ENCODE results near the gene ADAMTSL1. TPM values are rescaled to one million over a fixed set of nuclear protein-coding genes. Genes with fewer than 3 reads are reported as not detected.

ADAMTSL1 gene
- total RNA-seq, 1 donor from 2014 or later = not detected

- Mint-ChIP-seq H3K4me3 (no peak overlapping the region), H3K36me3 (ENCODE audit: low read depth) (no peaks in the 10 kb centered on the region), H3K27ac (no peak overlapping the region), H3K4me1 (ENCODE audit: low read depth) (no peaks in the 10 kb centered on the region), H3K9me3 (no peaks in the 10 kb centered on the region), H3K27me3 (ENCODE audit: insufficient read depth) (peaks cover 2% of the 10 kb centered on the region)
- DNase-seq (ENCODE audit: low spot score) = no peak
- intact Hi-C loops (cut with micrococcal nuclease) = no loop called here
These were observed 81.3 kb downstream of the ADAMTSL1 start for GRCh38 chr9:18555105-18555883.

- Mint-ChIP-seq H3K27ac (no peak overlapping the region), H3K27me3 (ENCODE audit: insufficient read depth) (no peaks in the 10 kb centered on the region), H3K36me3 (ENCODE audit: low read depth) (no peaks in the 10 kb centered on the region), H3K4me1 (ENCODE audit: low read depth) (no peaks in the 10 kb centered on the region), H3K9me3 (peaks cover 5% of the 10 kb centered on the region), H3K4me3 (no peak overlapping the region)
- DNase-seq (ENCODE audit: low spot score) = no peak
- intact Hi-C loops (cut with micrococcal nuclease) = no loop called here
These were observed 90.3 kb downstream of the ADAMTSL1 start for GRCh38 chr9:18564018-18564880.

GRCh38 chr9:18566121-18566520, 92.2 kb downstream of the ADAMTSL1 start:
- Mint-ChIP-seq H3K4me3 (no peak overlapping the region), H3K4me1 (ENCODE audit: low read depth) (no peaks in the 10 kb centered on the region), H3K36me3 (ENCODE audit: low read depth) (no peaks in the 10 kb centered on the region), H3K27ac (no peak overlapping the region), H3K9me3 (peaks cover 2% of the 10 kb centered on the region), H3K27me3 (ENCODE audit: insufficient read depth) (no peaks in the 10 kb centered on the region)
- intact Hi-C loops (cut with micrococcal nuclease) = no loop called here
- DNase-seq (ENCODE audit: low spot score) = no peak

- Mint-ChIP-seq H3K36me3 (ENCODE audit: low read depth) (no peaks in the 10 kb centered on the region), H3K9me3 (no peaks in the 10 kb centered on the region), H3K4me3 (no peak overlapping the region), H3K27ac (no peak overlapping the region), H3K4me1 (ENCODE audit: low read depth) (no peaks in the 10 kb centered on the region), H3K27me3 (ENCODE audit: insufficient read depth) (no peaks in the 10 kb centered on the region)
- intact Hi-C loops (cut with micrococcal nuclease) = no loop called here
- no peak for DNase-seq (ENCODE audit: low spot score)
These were observed 95.0 kb downstream of the ADAMTSL1 start for GRCh38 chr9:18568973-18569372.

- Mint-ChIP-seq H3K36me3 (ENCODE audit: low read depth) (no peaks in the 10 kb centered on the region), H3K27ac (no peak overlapping the region), H3K9me3 (no peaks in the 10 kb centered on the region), H3K4me1 (ENCODE audit: low read depth) (no peaks in the 10 kb centered on the region), H3K4me3 (no peak overlapping the region), H3K27me3 (ENCODE audit: insufficient read depth) (no peaks in the 10 kb centered on the region)
- intact Hi-C loops (cut with micrococcal nuclease) = no loop called here
- DNase-seq (ENCODE audit: low spot score) = no peak
These were observed 96.1 kb downstream of the ADAMTSL1 start for GRCh38 chr9:18569941-18570630.

GRCh38 chr9:18573021-18573556, 99.1 kb downstream of the ADAMTSL1 start:
- no peak for DNase-seq (ENCODE audit: low spot score)
- Mint-ChIP-seq H3K36me3 (ENCODE audit: low read depth) (no peaks in the 10 kb centered on the region), H3K4me3 (no peak overlapping the region), H3K9me3 (no peaks in the 10 kb centered on the region), H3K4me1 (ENCODE audit: low read depth) (no peaks in the 10 kb centered on the region), H3K27ac (no peak overlapping the region), H3K27me3 (ENCODE audit: insufficient read depth) (no peaks in the 10 kb centered on the region)
- intact Hi-C loops (cut with micrococcal nuclease) = no loop called here

GRCh38 chr9:18575686-18576085, 101.7 kb downstream of the ADAMTSL1 start:
- Mint-ChIP-seq H3K27me3 (ENCODE audit: insufficient read depth) (no peaks in the 10 kb centered on the region), H3K4me3 (no peak overlapping the region), H3K27ac (no peak overlapping the region), H3K36me3 (ENCODE audit: low read depth) (no peaks in the 10 kb centered on the region), H3K9me3 (no peaks in the 10 kb centered on the region), H3K4me1 (ENCODE audit: low read depth) (no peaks in the 10 kb centered on the region)
- DNase-seq (ENCODE audit: low spot score) = no peak
- intact Hi-C loops (cut with micrococcal nuclease) = no loop called here

GRCh38 chr9:18579536-18579935, 105.6 kb downstream of the ADAMTSL1 start:
- H3K36me3 Mint-ChIP-seq (ENCODE audit: low read depth) = no peaks in the 10 kb centered on the region
- DNase-seq (ENCODE audit: low spot score) = no peak
- H3K27me3 Mint-ChIP-seq (ENCODE audit: insufficient read depth) = no peaks in the 10 kb centered on the region
- intact Hi-C loops (cut with micrococcal nuclease) = no loop called here
- H3K4me3 Mint-ChIP-seq = no peak overlapping the region
- no peaks in the 10 kb centered on the region for H3K4me1 Mint-ChIP-seq (ENCODE audit: low read depth)
- H3K9me3 Mint-ChIP-seq = no peaks in the 10 kb centered on the region
- H3K27ac Mint-ChIP-seq = no peak overlapping the region

GRCh38 chr9:18580151-18580550, 106.2 kb downstream of the ADAMTSL1 start:
- Mint-ChIP-seq H3K4me1 (ENCODE audit: low read depth) (no peaks in the 10 kb centered on the region), H3K27me3 (ENCODE audit: insufficient read depth) (no peaks in the 10 kb centered on the region), H3K4me3 (no peak overlapping the region), H3K36me3 (ENCODE audit: low read depth) (no peaks in the 10 kb centered on the region), H3K27ac (no peak overlapping the region), H3K9me3 (no peaks in the 10 kb centered on the region)
- intact Hi-C loops (cut with micrococcal nuclease) = no loop called here
- DNase-seq (ENCODE audit: low spot score) = no peak

- intact Hi-C loops (cut with micrococcal nuclease) = no loop called here
- H3K4me3 Mint-ChIP-seq = no peak overlapping the region
- H3K4me1 Mint-ChIP-seq (ENCODE audit: low read depth) = no peaks in the 10 kb centered on the region
- peaks cover 7% of the 10 kb centered on the region for H3K9me3 Mint-ChIP-seq
- no peaks in the 10 kb centered on the region for H3K27me3 Mint-ChIP-seq (ENCODE audit: insufficient read depth)
- no peaks in the 10 kb centered on the region for H3K36me3 Mint-ChIP-seq (ENCODE audit: low read depth)
- no peak for DNase-seq (ENCODE audit: low spot score)
- H3K27ac Mint-ChIP-seq = no peak overlapping the region
These were observed 112.0 kb downstream of the ADAMTSL1 start for GRCh38 chr9:18585996-18586395.

- H3K4me1 Mint-ChIP-seq (ENCODE audit: low read depth) = no peaks in the 10 kb centered on the region
- H3K27me3 Mint-ChIP-seq (ENCODE audit: insufficient read depth) = no peaks in the 10 kb centered on the region
- no peak for DNase-seq (ENCODE audit: low spot score)
- H3K4me3 Mint-ChIP-seq = no peak overlapping the region
- H3K9me3 Mint-ChIP-seq = peaks cover 7% of the 10 kb centered on the region
- intact Hi-C loops (cut with micrococcal nuclease) = no loop called here
- no peak overlapping the region for H3K27ac Mint-ChIP-seq
- no peaks in the 10 kb centered on the region for H3K36me3 Mint-ChIP-seq (ENCODE audit: low read depth)
These were observed 114.0 kb downstream of the ADAMTSL1 start for GRCh38 chr9:18588002-18588401.

- no peaks in the 10 kb centered on the region for H3K4me1 Mint-ChIP-seq (ENCODE audit: low read depth)
- no peak overlapping the region for H3K4me3 Mint-ChIP-seq
- peaks cover 7% of the 10 kb centered on the region for H3K9me3 Mint-ChIP-seq
- intact Hi-C loops (cut with micrococcal nuclease) = no loop called here
- no peak overlapping the region for H3K27ac Mint-ChIP-seq
- no peak for DNase-seq (ENCODE audit: low spot score)
- no peaks in the 10 kb centered on the region for H3K27me3 Mint-ChIP-seq (ENCODE audit: insufficient read depth)
- no peaks in the 10 kb centered on the region for H3K36me3 Mint-ChIP-seq (ENCODE audit: low read depth)
These were observed 117.3 kb downstream of the ADAMTSL1 start for GRCh38 chr9:18591261-18591660.

GRCh38 chr9:18594837-18595236, 120.9 kb downstream of the ADAMTSL1 start:
- Mint-ChIP-seq H3K9me3 (peaks cover 6% of the 10 kb centered on the region), H3K4me1 (ENCODE audit: low read depth) (no peaks in the 10 kb centered on the region), H3K27me3 (ENCODE audit: insufficient read depth) (no peaks in the 10 kb centered on the region), H3K27ac (no peak overlapping the region), H3K4me3 (no peak overlapping the region), H3K36me3 (ENCODE audit: low read depth) (no peaks in the 10 kb centered on the region)
- DNase-seq (ENCODE audit: low spot score) = no peak
- intact Hi-C loops (cut with micrococcal nuclease) = no loop called here
